Measurements from ENCODE around the gene JAZF1.

- TF ChIP-seq CTCF (conservative IDR thresholded peaks at IDR 0.05 in 1 of 2, IDR thresholded peaks at IDR 0.05 in 1 of 2; ENCODE audit: extremely low read depth in 1 of 2, insufficient read depth in 1 of 2, low read depth in 1 of 2, low read length in 2 of 2): no peak
- TF ChIP-seq EZH2 (IDR thresholded peaks at IDR 0.05; ENCODE audit: borderline replicate concordance, low read length): no peak
Observed at GRCh38 chr7:28217143-28217542, 36.5 kb upstream of the JAZF1 start.

All from mammary epithelial cell (primary cell).